ENCODE results near the gene SHMT2.

Gene SHMT2

GRCh38 chr12:57238854-57239554 is 9.5 kb downstream of the SHMT2 start:
- 3% methylated on average over 28 of the region's 47 CpGs for WGBS
- H3K14ac ChIP-seq (ENCODE audit: low read length in 2 of 2): peak overlapping the region in 1 of 2 experiments; percentile 44
- peaks cover 11 to 25% of the 10 kb centered on the region in 2 experiments for H3K36me3 ChIP-seq (ENCODE audit: control insufficient read depth in 1 of 2, insufficient read depth in 2 of 2, low read depth in 1 of 2, low read length in 2 of 2)
- H2BK120ac ChIP-seq (ENCODE audit: low read depth, low read length): peak overlapping the region; percentile 74
- H3K4me2 ChIP-seq (ENCODE audit: low read length, poor library complexity, severe bottlenecking): peak overlapping the region; percentile 84
- peak overlapping the region in 1 of 2 experiments; percentile 42 for H3K4ac ChIP-seq (ENCODE audit: low read depth in 1 of 2, low read length in 2 of 2)
- H2BK15ac ChIP-seq (ENCODE audit: low read depth, poor library complexity, severe bottlenecking): peak overlapping the region; percentile 64
- no peak overlapping the region for H3K27ac ChIP-seq (ENCODE audit: low read length, poor library complexity, severe bottlenecking)
- H3K23ac ChIP-seq (ENCODE audit: low read length in 2 of 2): peak overlapping the region in 1 of 2 experiments; percentile 81
- H3K79me1 ChIP-seq (replicated peaks; ENCODE audit: low read length, poor library complexity, severe bottlenecking): peaks cover 2% of the 10 kb centered on the region
- H4K8ac ChIP-seq (ENCODE audit: low read length): peak overlapping the region; percentile 93
- H2AFZ ChIP-seq (ENCODE audit: low read depth, low read length): peak overlapping the region; percentile 54
- H3K4me1 ChIP-seq (ENCODE audit: control insufficient read depth, insufficient read depth, low read depth, low read length): peaks cover 53% of the 10 kb centered on the region
- peak overlapping the region; percentile 88 for H3K9ac ChIP-seq (ENCODE audit: low read length)
- H2BK5ac ChIP-seq (ENCODE audit: low read depth, low read length, poor library complexity, severe bottlenecking): no peak overlapping the region
- peak overlapping the region; percentile 68 for H4K91ac ChIP-seq (ENCODE audit: low read length)
- peaks cover 42 to 76% of the 10 kb centered on the region in 2 experiments for H3K27me3 ChIP-seq (ENCODE audit: control insufficient read depth in 1 of 2, insufficient read depth in 1 of 2, low read length in 2 of 2)
- no peaks in the 10 kb centered on the region for H3K9me3 ChIP-seq (ENCODE audit: control insufficient read depth, low read length)
- peak overlapping the region; percentile 54 to 73 for H3K18ac ChIP-seq (ENCODE audit: low read depth in 1 of 2, low read length in 2 of 2)
- no peak overlapping the region for H2BK12ac ChIP-seq (ENCODE audit: low read length in 2 of 2)
- peak overlapping the region; percentile 47 to 81 for H3K4me3 ChIP-seq (ENCODE audit: insufficient read depth in 1 of 2, low read depth in 1 of 2, low read length in 2 of 2)
- DNase-seq: peak; percentile 90
- H2AK5ac ChIP-seq (ENCODE audit: low read length, severe bottlenecking): no peak overlapping the region

GRCh38 chr12:57239587-57240065 is 10.1 kb downstream of the SHMT2 start:
- Histone ChIP-seq H3K4ac (ENCODE audit: low read depth in 1 of 2, low read length in 2 of 2) (peak overlapping the region; percentile 7 to 42), H2BK5ac (ENCODE audit: low read depth, low read length, poor library complexity, severe bottlenecking) (no peak overlapping the region), H3K4me1 (ENCODE audit: control insufficient read depth, insufficient read depth, low read depth, low read length) (peaks cover 53% of the 10 kb centered on the region), H3K18ac (ENCODE audit: low read depth in 1 of 2, low read length in 2 of 2) (peak overlapping the region; percentile 54 to 73), H3K4me2 (ENCODE audit: low read length, poor library complexity, severe bottlenecking) (peak overlapping the region; percentile 98), H3K27me3 (ENCODE audit: control insufficient read depth in 1 of 2, insufficient read depth in 1 of 2, low read length in 2 of 2) (peaks cover 48 to 82% of the 10 kb centered on the region in 2 experiments), H3K4me3 (ENCODE audit: insufficient read depth in 1 of 2, low read depth in 1 of 2, low read length in 2 of 2) (peak overlapping the region; percentile 50 to 81), H2BK120ac (ENCODE audit: low read depth, low read length) (peak overlapping the region; percentile 25), H3K9me3 (ENCODE audit: control insufficient read depth, low read length) (no peaks in the 10 kb centered on the region), H2AK5ac (ENCODE audit: low read length, severe bottlenecking) (no peak overlapping the region), H2BK15ac (ENCODE audit: low read depth, poor library complexity, severe bottlenecking) (no peak overlapping the region), H2BK12ac (ENCODE audit: low read length in 2 of 2) (no peak overlapping the region), H3K14ac (ENCODE audit: low read length in 2 of 2) (no peak overlapping the region), H3K9ac (ENCODE audit: low read length) (peak overlapping the region; percentile 88), H4K91ac (ENCODE audit: low read length) (peak overlapping the region; percentile 41), H3K36me3 (ENCODE audit: control insufficient read depth in 1 of 2, insufficient read depth in 2 of 2, low read depth in 1 of 2, low read length in 2 of 2) (peaks cover 5 to 18% of the 10 kb centered on the region in 2 experiments), H3K23ac (ENCODE audit: low read length in 2 of 2) (no peak overlapping the region), H4K8ac (ENCODE audit: low read length) (peak overlapping the region; percentile 5), H2AFZ (ENCODE audit: low read depth, low read length) (no peak overlapping the region), H3K79me1 (replicated peaks; ENCODE audit: low read length, poor library complexity, severe bottlenecking) (no peaks in the 10 kb centered on the region), H3K27ac (ENCODE audit: low read length, poor library complexity, severe bottlenecking) (no peak overlapping the region)
- no peak for DNase-seq
- WGBS: 5% methylated on average over 14 of the region's 14 CpGs

- Histone ChIP-seq H3K27me3 (ENCODE audit: control insufficient read depth in 1 of 2, insufficient read depth in 1 of 2, low read length in 2 of 2) (peaks cover 48 to 86% of the 10 kb centered on the region in 2 experiments), H4K91ac (ENCODE audit: low read length) (peak overlapping the region; percentile 41), H2BK5ac (ENCODE audit: low read depth, low read length, poor library complexity, severe bottlenecking) (no peak overlapping the region), H3K36me3 (ENCODE audit: control insufficient read depth in 1 of 2, insufficient read depth in 2 of 2, low read depth in 1 of 2, low read length in 2 of 2) (peaks cover 0 to 12% of the 10 kb centered on the region in 2 experiments), H3K4ac (ENCODE audit: low read depth in 1 of 2, low read length in 2 of 2) (peak overlapping the region; percentile 7 to 18), H4K8ac (ENCODE audit: low read length) (peak overlapping the region; percentile 43), H2AK5ac (ENCODE audit: low read length, severe bottlenecking) (no peak overlapping the region), H3K18ac (ENCODE audit: low read depth in 1 of 2, low read length in 2 of 2) (peak overlapping the region; percentile 11 to 73), H2AFZ (ENCODE audit: low read depth, low read length) (peak overlapping the region; percentile 18), H3K4me1 (ENCODE audit: control insufficient read depth, insufficient read depth, low read depth, low read length) (peaks cover 48% of the 10 kb centered on the region), H3K9me3 (ENCODE audit: control insufficient read depth, low read length) (no peaks in the 10 kb centered on the region), H2BK120ac (ENCODE audit: low read depth, low read length) (peak overlapping the region; percentile 87), H3K4me3 (ENCODE audit: insufficient read depth in 1 of 2, low read depth in 1 of 2, low read length in 2 of 2) (peak overlapping the region; percentile 50 to 81), H3K79me1 (replicated peaks; ENCODE audit: low read length, poor library complexity, severe bottlenecking) (no peaks in the 10 kb centered on the region), H3K4me2 (ENCODE audit: low read length, poor library complexity, severe bottlenecking) (peak overlapping the region; percentile 98), H3K9ac (ENCODE audit: low read length) (peak overlapping the region; percentile 88), H2BK15ac (ENCODE audit: low read depth, poor library complexity, severe bottlenecking) (peak overlapping the region; percentile 63), H3K14ac (ENCODE audit: low read length in 2 of 2) (peak overlapping the region in 1 of 2 experiments; percentile 58), H3K23ac (ENCODE audit: low read length in 2 of 2) (no peak overlapping the region), H3K27ac (ENCODE audit: low read length, poor library complexity, severe bottlenecking) (no peak overlapping the region), H2BK12ac (ENCODE audit: low read length in 2 of 2) (peak overlapping the region in 1 of 2 experiments; percentile 45)
- WGBS: 2% methylated on average over 56 of the region's 72 CpGs
- peak; percentile 68 for DNase-seq
Observed at GRCh38 chr12:57240066-57240921, 10.8 kb downstream of the SHMT2 start.

All from mesenchymal stem cell (in vitro differentiated cells and primary cell).